Measurements from ENCODE around the gene MTMR3.

Gene MTMR3

GRCh38 chr22:30033901-30034300 lies 150.9 kb downstream of the MTMR3 start:
- TF ChIP-seq, protein P1, sequence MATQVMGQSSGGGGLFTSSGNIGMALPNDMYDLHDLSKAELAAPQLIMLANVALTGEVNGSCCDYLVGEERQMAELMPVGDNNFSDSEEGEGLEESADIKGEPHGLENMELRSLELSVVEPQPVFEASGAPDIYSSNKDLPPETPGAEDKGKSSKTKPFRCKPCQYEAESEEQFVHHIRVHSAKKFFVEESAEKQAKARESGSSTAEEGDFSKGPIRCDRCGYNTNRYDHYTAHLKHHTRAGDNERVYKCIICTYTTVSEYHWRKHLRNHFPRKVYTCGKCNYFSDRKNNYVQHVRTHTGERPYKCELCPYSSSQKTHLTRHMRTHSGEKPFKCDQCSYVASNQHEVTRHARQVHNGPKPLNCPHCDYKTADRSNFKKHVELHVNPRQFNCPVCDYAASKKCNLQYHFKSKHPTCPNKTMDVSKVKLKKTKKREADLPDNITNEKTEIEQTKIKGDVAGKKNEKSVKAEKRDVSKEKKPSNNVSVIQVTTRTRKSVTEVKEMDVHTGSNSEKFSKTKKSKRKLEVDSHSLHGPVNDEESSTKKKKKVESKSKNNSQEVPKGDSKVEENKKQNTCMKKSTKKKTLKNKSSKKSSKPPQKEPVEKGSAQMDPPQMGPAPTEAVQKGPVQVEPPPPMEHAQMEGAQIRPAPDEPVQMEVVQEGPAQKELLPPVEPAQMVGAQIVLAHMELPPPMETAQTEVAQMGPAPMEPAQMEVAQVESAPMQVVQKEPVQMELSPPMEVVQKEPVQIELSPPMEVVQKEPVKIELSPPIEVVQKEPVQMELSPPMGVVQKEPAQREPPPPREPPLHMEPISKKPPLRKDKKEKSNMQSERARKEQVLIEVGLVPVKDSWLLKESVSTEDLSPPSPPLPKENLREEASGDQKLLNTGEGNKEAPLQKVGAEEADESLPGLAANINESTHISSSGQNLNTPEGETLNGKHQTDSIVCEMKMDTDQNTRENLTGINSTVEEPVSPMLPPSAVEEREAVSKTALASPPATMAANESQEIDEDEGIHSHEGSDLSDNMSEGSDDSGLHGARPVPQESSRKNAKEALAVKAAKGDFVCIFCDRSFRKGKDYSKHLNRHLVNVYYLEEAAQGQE (IDR thresholded peaks at IDR 0.05; ENCODE audit: insufficient read depth in 1 of 2, low read depth in 2 of 2, low read length in 2 of 2), result no peak
- TF ChIP-seq TAF1 (IDR thresholded peaks at IDR 0.05; ENCODE audit: borderline replicate concordance, insufficient read depth, low read length) (no peak), FOXP2 (optimal IDR thresholded peaks at IDR 0.05; ENCODE audit: borderline replicate concordance, extremely low read depth, extremely low read length, insufficient read depth) (no peak), POLR2AphosphoS5 (IDR thresholded peaks at IDR 0.05; ENCODE audit: low read depth, low read length) (no peak), SIN3A (IDR thresholded peaks at IDR 0.05; ENCODE audit: borderline replicate concordance, insufficient read depth, low read length) (no peak)

DNA sequence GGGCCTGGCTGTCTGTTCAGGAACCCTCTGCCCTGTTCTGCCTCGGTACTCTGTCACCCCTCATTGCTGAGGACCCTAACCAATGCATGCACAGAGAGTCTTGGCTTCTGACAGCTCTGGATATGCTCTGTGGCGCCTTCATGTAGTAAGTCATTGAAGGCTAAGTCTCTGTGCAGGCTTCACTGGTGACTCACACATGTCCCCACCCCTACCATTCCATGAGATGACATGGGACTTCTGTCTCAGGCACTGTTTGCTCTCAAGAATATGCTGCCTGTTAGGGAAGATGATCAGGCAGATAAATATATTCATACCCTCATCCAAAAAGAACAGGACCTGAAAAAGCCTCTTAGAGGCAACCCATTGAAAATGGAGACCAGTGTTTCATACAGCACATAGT lies 153.7 kb downstream of the MTMR3 start:
- TF ChIP-seq POLR2AphosphoS5 (IDR thresholded peaks at IDR 0.05; ENCODE audit: low read depth, low read length), result no peak
- TF ChIP-seq SIN3A (IDR thresholded peaks at IDR 0.05; ENCODE audit: borderline replicate concordance, insufficient read depth, low read length), result no peak
- TF ChIP-seq FOXP2 (optimal IDR thresholded peaks at IDR 0.05; ENCODE audit: borderline replicate concordance, extremely low read depth, extremely low read length, insufficient read depth), result no peak
- TF ChIP-seq, protein P1 (IDR thresholded peaks at IDR 0.05; ENCODE audit: insufficient read depth in 1 of 2, low read depth in 2 of 2, low read length in 2 of 2), result no peak
- TF ChIP-seq TAF1 (IDR thresholded peaks at IDR 0.05; ENCODE audit: borderline replicate concordance, insufficient read depth, low read length), result no peak

DNA sequence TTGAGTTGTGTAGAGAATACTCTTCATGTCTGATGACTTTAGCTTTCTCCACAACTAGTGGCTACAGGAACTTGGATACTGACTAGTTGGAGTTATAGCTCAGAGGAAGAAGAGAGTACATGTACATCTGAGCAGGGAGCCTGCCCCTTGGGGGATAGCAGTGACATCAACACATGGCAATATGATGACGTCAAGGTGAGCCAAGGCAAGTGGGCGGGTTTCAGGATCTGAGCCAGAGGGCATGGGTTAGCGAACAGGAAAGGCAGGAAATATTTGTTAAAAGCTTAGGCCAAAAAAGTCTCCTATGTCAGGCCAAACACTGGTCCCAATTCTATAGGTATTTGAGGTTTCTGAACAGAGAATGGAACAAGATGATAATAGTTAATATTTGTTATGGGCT lies 155.2 kb downstream of the MTMR3 start:
- TF ChIP-seq POLR2AphosphoS5 (IDR thresholded peaks at IDR 0.05; ENCODE audit: low read depth, low read length) (no peak), TAF1 (IDR thresholded peaks at IDR 0.05; ENCODE audit: borderline replicate concordance, insufficient read depth, low read length) (no peak), SIN3A (IDR thresholded peaks at IDR 0.05; ENCODE audit: borderline replicate concordance, insufficient read depth, low read length) (no peak), FOXP2 (optimal IDR thresholded peaks at IDR 0.05; ENCODE audit: borderline replicate concordance, extremely low read depth, extremely low read length, insufficient read depth) (no peak)
- TF ChIP-seq, protein P1 (IDR thresholded peaks at IDR 0.05; ENCODE audit: insufficient read depth in 1 of 2, low read depth in 2 of 2, low read length in 2 of 2), result no peak

- TF ChIP-seq FOXP2 (optimal IDR thresholded peaks at IDR 0.05; ENCODE audit: borderline replicate concordance, extremely low read depth, extremely low read length, insufficient read depth), result no peak
- no peak for TF ChIP-seq TAF1 (IDR thresholded peaks at IDR 0.05; ENCODE audit: borderline replicate concordance, insufficient read depth, low read length)
- no peak for TF ChIP-seq SIN3A (IDR thresholded peaks at IDR 0.05; ENCODE audit: borderline replicate concordance, insufficient read depth, low read length)
- no peak for TF ChIP-seq POLR2AphosphoS5 (IDR thresholded peaks at IDR 0.05; ENCODE audit: low read depth, low read length)
- TF ChIP-seq, protein P1 (IDR thresholded peaks at IDR 0.05; ENCODE audit: insufficient read depth in 1 of 2, low read depth in 2 of 2, low read length in 2 of 2), result no peak
Measured at GRCh38 chr22:30040499-30041260, 157.7 kb downstream of the MTMR3 start.

Measured in PFSK-1 (cell line).